GM18507 (cell line): ENCODE measurements around the gene B3GLCT.
"Not testable (repeated sequence)": the region's sequence is repeated elsewhere in the genome, so short reads cannot be mapped to it uniquely, and the experiment has no call there.

ENCODE experiments used
- DNase-seq: peaks from one replicate; pipeline ENCODE4 v3.0.0; 2011; ENCODE audit warnings: low read depth; ENCODE audit not compliant: insufficient read length; ENCODE audit errors: extremely low spot score
- FAIRE-seq: peaks from 2 replicates; lab custom pipeline; 2011; peaks lifted over from hg19 to GRCh38; lab: Jason Lieb, UNC

Gene B3GLCT

DNA sequence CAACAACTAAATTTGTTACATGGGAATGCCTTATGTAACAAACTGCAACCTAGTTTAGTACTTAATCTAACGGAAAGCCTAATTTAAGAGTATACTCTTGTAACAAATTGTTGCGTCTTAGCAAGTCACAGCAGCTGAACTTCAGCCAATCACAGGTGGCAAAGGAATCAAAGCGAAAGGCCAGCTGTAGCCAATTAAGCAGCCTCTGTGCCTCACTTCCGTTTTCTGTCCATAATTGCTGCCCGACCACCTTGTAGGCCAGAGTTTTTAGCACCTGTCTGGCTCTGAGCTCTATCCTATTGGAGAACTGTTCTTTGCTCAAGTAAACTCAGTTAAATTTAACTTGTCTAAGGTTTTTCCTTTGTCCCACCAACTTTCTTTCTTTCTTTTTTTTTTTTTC is 20.0 kb upstream of the B3GLCT start:
- DNase-seq: no peak
- FAIRE-seq: no peak

DNA sequence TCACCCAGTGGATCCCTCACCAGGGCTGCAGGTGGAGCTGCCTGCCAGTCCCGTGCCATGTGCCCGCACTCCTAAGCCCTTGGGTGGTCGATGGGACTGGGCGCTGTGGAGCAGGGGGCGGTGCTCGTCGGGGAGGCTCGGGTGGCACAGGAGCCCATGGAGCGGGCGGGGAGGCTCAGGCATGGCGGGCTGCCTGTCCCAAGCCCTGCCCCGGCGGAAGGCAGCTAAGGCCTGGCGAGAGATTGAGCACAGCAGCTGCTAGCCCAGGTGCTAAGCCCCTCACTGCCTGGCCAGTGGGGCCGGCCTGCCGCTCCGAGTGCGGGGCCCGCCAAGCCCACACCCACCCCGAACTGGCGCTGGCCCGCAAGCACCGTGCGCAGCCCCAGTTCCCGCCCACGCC is 16.8 kb upstream of the B3GLCT start:
- DNase-seq: no peak
- FAIRE-seq: no peak

DNA sequence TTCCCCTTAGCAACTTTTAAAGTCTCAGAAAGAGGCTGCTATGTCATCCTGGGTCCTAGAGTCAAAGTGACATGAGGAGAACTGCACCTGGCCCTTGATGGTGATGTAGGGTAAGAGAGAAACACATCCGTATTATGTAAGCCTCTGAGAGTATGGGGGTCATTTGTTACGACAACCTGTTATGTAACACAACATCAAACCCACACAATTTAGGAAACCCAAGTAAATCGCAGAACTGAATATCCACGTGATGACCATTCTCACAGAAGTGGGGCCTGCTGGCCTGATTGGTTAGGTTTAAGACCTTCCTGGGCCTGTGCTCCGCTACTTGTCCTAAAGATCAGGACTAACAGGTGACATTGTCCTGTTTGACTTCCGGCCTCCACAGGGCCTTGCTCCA is 15.3 kb upstream of the B3GLCT start:
- no peak for DNase-seq
- no peak for FAIRE-seq

DNA sequence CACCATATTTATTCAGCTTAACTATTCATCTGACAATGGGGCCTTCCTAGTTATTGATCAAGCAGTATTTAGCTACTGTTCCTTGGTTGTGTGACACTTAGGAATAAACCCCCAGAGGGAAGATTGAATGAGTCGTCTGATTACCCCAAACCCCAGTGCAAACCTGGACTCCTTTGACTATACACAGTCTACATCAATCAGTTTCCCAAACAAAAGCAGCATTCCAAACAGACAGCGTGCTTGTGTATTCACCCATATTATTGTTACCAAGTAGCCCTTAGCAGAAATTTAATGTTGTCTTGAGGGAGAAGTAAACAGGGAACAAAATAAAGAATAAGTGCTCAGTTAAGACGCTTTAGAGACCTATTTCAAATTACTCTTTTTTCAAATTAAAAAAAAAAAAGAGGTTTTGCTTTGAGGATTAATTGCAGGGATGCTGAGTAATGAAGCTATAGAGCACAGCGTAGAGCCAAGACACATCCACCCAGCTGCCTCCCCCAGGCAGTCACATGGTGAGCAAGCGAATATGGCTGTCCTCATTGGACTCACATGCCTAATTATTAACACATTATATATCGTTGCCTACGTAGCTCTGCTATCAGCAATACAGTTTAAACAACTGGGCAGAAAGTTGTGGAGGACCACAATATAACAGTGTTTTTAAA is 14.7 kb upstream of the B3GLCT start:
- DNase-seq (no peak), FAIRE-seq (no peak)

DNA sequence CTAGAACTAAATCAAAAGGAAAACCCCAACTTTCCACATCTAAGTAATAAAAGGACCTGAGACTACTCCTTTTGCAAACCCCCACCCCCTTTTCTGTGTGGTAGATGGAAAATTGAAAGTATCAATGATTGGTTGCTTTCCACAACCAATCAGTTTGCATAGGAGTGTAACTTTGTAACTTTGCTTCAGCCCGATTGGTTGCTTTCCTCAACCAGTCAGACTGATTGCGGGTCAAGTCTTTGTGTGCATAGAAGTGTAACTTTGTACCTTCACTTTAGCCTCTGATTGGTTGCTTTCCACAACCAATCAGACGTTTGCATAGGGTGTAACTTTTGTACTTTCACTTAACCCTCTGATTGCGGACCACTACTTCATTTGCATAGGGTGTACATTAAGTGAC is 8.0 kb upstream of the B3GLCT start:
- FAIRE-seq (no peak), DNase-seq (no peak)

DNA sequence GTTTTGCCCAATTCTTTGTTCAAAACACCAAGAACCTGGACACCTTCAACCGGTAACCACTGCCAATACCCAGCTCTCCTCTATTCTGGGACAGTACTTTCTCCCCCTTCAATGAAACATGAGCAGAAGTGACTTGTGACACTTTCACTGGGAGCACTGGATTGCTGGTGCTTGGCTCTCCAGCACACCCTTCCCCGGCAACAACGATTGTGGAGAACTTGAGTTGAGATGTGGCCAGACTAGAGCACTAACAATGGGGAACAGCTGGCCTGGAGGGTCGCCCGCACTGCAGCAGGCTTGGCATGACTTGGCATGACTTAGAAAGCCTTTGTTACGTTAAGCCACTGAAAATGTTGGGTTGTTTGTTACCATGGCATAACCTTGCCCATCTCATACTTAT is 7.5 kb upstream of the B3GLCT start:
- DNase-seq (no peak), FAIRE-seq (no peak)

DNA sequence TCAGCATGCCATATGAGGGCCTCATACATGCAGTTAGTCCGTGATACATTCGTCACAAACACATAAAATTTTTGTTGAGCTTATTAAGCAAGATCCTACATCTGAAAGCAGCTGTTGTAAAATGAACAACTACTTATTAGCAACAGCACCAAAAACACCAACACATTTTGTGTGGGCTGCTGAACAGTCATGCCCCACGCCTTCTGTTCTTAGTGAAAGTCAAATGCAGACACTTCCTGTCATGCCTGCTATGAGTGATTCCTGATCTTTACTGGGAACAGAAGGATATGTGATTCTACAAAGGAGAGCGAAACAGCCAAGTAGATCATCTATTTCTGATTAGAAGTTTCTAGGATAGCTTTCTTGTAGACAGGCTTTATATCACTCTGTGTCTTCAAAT is 4.2 kb upstream of the B3GLCT start:
- FAIRE-seq (no peak), DNase-seq (no peak)

DNA sequence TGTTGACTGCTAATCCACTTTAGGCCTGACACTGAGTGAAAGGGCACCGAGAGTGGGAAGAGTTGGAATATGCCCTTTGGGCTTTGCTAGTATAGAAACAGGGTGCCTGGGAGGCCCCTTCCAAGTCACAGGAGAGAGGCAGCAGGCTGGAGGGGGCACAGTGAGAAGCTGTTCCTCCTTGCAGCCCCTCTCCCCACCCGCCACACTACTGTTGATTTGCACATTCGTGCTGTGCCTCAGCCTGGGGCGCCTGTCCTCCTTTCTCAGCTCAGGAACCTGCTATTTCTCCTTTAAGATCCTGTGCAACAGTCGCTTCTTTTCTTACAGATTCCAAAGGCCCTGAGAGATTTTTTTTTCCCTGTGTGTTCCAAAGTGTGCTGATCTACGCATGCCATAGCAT is 2.8 kb upstream of the B3GLCT start:
- DNase-seq: no peak
- no peak for FAIRE-seq

DNA sequence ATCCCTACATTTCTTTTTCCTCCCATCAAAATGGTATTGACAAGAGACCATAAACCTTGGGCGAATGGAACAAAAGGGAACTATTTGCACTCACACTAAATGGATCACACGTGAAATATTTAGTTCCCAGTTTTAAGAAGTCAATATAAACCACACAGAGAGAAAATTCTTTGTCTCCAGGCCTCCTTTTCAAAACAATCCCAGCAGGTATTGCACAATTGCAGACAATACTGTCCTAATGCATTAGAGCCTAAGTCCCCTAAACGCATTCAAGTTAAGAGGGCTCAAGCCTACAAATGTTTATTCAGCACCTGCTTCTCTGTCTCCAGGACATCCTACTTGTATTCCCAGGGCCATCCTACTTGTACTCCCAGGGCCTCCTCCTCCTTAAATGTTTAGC is 1.3 kb upstream of the B3GLCT start:
- DNase-seq: no peak
- no peak for FAIRE-seq

DNA sequence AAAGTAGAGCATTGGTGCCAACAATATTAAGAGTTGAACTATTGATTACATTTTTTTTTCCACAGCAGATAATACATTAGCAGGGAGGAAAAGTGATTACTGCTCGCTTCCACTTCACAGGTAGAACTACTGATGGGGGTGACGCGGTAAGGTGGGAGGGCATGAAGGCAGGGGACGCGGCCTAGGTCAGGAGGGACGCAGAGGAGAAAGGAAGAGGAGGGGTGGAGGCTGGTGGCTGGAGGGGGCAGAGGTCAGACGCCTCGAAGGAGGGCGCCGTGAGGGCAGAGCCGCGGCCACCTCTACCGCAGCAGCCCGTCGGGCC is 287 bp upstream of the B3GLCT start:
- FAIRE-seq (no peak), DNase-seq (no peak)

DNA sequence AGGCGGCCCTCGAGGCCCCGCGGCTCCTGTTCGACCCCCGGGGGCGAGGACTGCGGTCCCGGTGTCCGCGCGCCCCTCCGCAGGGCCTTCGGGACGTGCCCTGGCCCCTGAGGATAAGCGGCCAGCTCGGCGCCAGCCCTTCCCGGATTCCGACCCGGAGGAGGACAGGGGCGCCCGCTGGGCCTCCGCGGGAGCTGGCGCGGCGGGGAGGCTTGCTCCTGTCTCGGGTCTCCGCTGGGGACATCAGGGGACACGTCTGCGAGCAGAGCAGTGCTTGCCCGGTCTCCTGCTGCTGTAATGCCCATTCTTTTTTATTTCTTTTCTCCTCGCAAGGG is 829 bp downstream of the B3GLCT start:
- FAIRE-seq: no peak
- no peak for DNase-seq

DNA sequence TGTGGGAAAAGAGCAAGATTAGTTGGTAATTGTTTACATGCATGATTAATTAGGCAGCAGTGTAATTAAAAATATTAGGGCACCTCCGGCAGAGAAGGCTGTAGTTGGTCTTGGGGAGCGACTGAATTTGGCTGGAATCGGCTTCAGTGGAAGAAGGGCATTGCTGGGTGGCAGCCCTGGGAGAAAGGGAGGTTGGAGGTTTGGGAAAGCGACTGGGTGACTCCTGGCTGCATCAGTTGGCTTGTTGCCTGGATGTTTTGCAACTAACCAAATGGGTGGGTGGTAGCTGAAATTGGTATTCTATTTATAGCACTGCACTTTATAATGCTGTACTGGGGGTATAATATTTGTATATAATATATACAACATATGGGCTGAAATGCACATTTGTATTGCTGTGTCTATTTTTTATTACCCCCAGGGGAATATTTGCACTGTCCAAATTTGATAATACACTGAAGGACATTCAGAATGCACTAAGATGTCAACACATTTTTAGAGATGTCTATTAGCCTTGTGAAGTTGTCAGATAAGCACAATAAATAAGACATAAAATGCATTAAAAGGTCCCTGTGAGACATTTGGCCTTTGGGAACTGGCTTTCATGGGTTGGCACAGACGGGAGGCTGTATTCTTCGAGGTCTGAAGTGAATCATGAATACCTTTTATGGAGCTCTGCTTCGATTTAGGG is 1.7 kb downstream of the B3GLCT start:
- no peak for DNase-seq

DNA sequence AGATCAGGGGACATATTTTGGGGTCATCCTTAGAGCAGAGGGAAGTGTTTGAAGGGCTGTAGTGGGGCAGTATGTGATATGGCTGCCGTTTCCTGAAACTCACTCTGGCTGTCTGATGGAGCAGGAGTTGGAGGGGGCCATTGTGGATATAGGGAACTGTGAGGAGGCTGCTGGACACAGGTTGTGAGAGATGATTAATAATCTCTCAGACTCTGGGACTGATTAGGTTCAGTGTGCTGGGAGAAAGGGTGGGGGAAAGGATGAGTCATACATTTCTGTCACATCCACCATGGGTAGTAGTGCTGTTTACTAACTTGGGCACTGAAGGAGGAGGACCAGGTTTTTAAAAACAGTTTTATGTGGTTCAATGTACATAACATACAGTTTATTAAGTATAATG is 4.8 kb downstream of the B3GLCT start:
- FAIRE-seq: no peak
- DNase-seq: no peak

More for the DNA sequence above, 1.7 kb downstream of the B3GLCT start:
- no peak for FAIRE-seq

DNA sequence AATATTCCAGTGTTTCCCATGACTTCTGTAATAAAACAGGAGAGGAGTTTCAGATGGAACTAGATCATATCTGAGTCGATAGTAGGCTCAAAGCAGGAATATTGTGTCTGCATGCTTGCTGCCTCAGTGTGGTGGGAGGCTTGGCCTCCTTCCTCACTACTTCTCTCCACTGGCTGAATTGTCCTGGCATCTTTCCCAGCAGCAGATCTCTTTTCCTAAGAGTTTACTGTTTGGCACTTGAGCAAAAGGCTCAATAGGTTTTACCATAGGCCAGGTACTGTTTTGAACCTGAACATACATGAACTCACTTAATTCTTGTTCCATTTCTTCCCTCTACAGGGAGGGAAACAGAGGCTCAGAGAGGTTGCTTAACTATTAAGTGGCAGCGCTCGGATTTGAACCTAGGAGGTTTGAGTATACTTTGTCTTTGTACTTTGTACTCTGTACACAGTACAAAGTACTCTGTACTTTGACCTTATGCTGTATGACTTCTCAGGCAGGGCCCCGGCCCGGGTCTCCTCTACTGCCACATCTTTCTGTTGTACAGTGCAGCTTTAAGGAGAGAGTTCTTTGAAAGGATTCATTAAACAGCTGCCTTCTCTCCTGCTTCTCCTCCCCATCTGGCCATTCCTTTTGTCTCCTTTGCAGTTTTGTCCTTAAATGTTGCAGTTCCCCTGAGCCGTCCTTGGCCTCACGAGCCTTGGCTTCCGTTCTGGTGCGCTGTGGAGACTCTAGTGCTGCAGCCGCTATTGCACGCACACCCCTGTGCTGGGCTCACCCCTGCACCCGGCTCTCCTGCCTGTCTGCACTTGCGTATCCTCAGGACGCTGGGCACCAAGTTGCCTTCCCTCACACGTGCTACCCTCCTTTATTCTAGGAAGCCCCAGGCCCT is 8.1 kb downstream of the B3GLCT start:
- DNase-seq (no peak), FAIRE-seq (no peak)

DNA sequence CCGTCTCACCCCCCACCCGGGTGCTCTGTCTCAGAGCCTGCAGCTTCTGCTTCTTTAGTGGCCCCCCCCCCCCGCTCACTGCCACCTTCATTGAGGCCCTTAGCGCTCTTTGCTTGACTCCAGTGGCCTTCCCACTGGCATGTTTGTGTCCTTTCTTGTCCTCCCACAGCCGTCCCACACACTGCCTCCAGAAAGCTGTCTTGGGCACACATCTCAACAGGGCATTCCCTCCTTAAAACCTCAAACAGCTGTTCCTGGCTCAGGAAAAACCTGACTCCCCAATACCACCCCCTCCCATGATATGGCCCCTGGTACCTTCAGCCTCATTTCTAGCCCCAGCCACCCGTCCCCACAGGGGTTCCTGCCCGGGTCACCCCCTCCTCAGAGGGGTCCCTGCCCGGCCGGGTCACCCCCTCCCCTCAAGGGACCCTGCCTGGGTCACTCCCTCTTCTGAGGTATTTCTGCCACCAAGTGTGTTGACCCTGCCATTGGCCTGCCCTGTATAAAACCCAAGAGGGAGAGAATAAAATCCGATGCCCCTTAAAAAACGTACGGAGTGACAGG is 8.9 kb downstream of the B3GLCT start:
- DNase-seq: no peak
- FAIRE-seq: no peak

DNA sequence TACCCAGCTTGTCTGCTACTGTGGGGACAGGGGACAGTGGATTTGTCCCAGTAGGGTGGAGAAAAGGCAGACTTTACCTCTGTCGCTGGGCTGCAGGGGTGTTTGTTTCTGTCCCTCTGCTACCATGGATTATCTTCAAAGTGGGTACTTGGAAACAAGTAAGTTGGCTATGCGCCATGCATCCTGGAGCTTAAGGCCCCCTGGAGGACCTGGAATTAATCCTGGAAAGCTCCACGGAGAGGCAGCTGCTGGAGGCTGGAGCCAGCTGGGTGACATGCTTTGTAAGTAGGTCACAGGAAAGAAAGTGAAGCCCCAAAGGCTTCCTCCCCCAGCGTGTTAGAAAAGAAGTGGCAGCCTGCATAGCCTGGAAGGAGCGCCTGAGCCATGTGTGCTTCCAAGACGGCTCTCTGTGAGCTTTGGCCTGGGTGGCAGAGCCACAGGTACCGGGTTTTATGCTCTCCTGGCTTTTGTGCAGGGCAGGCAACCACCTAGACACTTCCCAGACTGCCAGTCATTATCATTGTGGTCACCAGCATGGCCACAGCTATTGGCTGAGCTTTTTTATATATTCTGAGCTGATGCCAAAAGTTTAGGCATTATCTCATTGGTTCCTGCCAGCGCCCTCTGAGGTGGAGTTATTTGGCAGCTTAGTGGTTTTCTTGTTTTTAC is 9.5 kb downstream of the B3GLCT start:
- no peak for DNase-seq

DNA sequence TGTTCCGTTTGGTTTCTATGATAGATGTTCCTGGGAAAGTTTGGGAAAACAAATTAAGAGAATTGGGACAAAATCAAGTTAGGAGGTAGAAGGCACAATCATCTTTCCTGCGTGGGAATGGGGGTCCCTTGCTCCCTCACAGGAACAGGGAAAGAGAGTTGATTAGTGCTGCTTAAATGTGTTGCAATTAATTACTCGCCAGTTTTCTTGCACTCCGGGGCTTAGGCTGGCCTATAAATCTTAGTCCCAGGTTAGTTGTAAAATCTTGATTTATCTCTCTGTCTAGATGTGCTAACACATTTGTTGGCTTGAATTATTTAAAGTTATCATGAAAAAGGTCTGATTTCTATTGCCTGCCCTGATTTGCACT is 10.1 kb downstream of the B3GLCT start:
- FAIRE-seq (no peak), DNase-seq (no peak)

More for the DNA sequence above, 9.5 kb downstream of the B3GLCT start:
- FAIRE-seq: no peak

DNA sequence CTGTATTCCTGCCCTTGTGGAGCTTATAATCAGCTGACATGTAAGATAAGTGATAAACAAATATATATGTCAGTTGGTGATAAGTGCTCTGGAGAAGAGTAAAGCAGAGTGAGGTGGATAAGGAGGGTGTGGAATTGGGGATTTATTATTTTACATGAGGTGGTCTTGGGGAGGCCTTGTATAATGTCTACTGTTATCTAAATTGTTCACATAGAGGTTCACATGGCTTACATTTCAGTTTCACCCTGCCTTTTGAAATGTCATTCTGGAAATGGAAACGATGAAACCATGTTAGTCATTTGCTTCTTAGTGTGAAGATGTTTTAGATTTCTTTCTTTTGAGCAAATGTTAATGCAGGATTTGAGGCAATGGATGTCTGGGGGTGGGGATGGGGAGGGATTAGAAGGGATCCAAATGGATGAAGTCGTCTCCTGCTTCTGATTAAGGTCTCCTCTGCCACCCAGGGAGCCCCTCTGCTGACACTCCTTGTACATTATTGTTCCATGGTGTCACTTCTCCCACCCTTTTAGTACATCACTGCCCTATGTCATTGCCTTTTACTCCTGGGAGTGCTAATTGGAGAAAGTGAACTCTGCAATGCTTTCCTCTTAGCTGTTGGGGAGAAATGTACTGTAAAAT is 14.0 kb downstream of the B3GLCT start:
- DNase-seq: no peak
- no peak for FAIRE-seq

DNA sequence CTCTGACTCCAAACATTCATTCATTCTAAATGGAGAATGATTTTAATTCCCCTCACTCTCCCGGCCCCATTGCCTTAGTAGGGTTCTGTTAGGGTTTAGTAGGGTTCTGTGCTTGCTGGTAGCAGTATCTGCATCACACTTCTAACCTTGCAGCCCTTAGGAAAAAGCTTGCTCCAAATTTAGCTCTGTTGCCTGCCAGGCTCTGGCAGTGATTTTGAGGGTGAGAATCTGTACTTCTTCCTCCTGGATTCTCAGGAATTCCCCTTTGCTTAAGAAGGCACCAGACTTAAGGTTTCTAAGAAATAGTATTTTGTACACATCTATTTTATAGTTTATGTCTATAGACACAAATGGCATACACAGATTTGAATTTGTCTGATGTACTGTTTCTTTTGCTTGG is 14.7 kb downstream of the B3GLCT start:
- DNase-seq: no peak
- no peak for FAIRE-seq

DNA sequence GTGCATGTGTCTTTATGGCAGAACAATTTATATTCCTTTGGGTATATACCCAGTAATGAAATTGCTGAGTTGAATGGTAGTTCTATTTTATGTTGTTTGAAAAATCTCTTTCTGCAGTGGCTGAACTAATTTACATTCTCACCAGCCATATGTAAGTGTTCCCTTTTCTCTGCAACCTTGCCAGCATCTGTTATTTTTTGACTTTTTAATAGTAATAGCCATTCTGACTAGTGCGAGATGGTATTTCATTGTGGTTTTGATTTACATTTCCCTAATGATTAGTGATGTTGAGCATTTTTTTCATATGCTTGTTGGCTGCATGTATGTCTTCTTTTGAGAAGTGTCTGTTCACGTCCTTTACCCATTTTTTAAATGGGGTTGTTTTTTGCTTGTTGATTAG is 17.1 kb downstream of the B3GLCT start:
- not testable (repeated sequence) for DNase-seq, FAIRE-seq
